ENCODE measurements around the gene FCGBP.
"Not testable (repeated sequence)": the region's sequence is repeated elsewhere in the genome, so short reads cannot be mapped to it uniquely, and the experiment has no call there.

Gene FCGBP

GRCh38 chr19:39887456-39887951, 46.9 kb downstream of the FCGBP start:
- not testable (repeated sequence) for DNase-seq

- not testable (repeated sequence) for DNase-seq
Measured at GRCh38 chr19:39885821-39886554, 48.4 kb downstream of the FCGBP start.

- not testable (repeated sequence) for DNase-seq
Measured at GRCh38 chr19:39884721-39885120, 49.7 kb downstream of the FCGBP start.
